Measurements from ENCODE around the gene ABCB6. TPM values are rescaled to one million over a fixed set of nuclear protein-coding genes. Genes with fewer than 3 reads are reported as not detected.

The ABCB6 gene
- total RNA-seq, 2 donors from 2014 or later = 9.3 to 12.1 TPM

GRCh38 chr2:219218217-219218731 lies 484 bp downstream of the ABCB6 start:
- H3K36me3 ChIP-seq = peaks cover 65% of the 10 kb centered on the region
- no peaks in the 10 kb centered on the region for H3K9me3 ChIP-seq
- peak; percentile 80 for DNase-seq (ENCODE audit: low spot score)
- H3K4me1 ChIP-seq = peaks cover 0 to 37% of the 10 kb centered on the region in 2 donors
- H3K4me3 ChIP-seq = peak overlapping the region; percentile 41 to 63
- no peaks in the 10 kb centered on the region for H3K27me3 ChIP-seq
- no peak for TF ChIP-seq CTCF (IDR thresholded peaks at IDR 0.05)
- H3K27ac ChIP-seq = peak overlapping the region; percentile 90 to 96

- Histone ChIP-seq H3K4me1 (peaks cover 0 to 37% of the 10 kb centered on the region in 2 donors), H3K27ac (peak overlapping the region; percentile 90 to 96)
Observed at GRCh38 chr2:219216535-219216915, 2.2 kb downstream of the ABCB6 start.

GRCh38 chr2:219215871-219216534 lies 2.8 kb downstream of the ABCB6 start:
- Histone ChIP-seq H3K36me3 (peaks cover 53% of the 10 kb centered on the region), H3K27me3 (no peaks in the 10 kb centered on the region), H3K9me3 (no peaks in the 10 kb centered on the region), H3K4me1 (peaks cover 0 to 37% of the 10 kb centered on the region in 2 donors), H3K4me3 (no peak overlapping the region), H3K27ac (peak overlapping the region in 1 of 2 donors; percentile 90)
- DNase-seq (ENCODE audit: low spot score) = no peak
- no peak for TF ChIP-seq CTCF (IDR thresholded peaks at IDR 0.05)

More at GRCh38 chr2:219216535-219216915, 2.2 kb downstream of the ABCB6 start:
- no peak for DNase-seq (ENCODE audit: low spot score)
- TF ChIP-seq CTCF (IDR thresholded peaks at IDR 0.05) = no peak
- no peaks in the 10 kb centered on the region for H3K9me3 ChIP-seq
- H3K27me3 ChIP-seq = no peaks in the 10 kb centered on the region
- no peak overlapping the region for H3K4me3 ChIP-seq
- peaks cover 58% of the 10 kb centered on the region for H3K36me3 ChIP-seq

GRCh38 chr2:219214786-219215185 lies 4.0 kb downstream of the ABCB6 start:
- Histone ChIP-seq H3K27ac (no peak overlapping the region), H3K4me3 (no peak overlapping the region), H3K36me3 (peaks cover 40% of the 10 kb centered on the region), H3K9me3 (no peaks in the 10 kb centered on the region), H3K4me1 (peaks cover 0 to 35% of the 10 kb centered on the region in 2 donors), H3K27me3 (no peaks in the 10 kb centered on the region)
- TF ChIP-seq CTCF (IDR thresholded peaks at IDR 0.05) = no peak
- no peak for DNase-seq (ENCODE audit: low spot score)

- TF ChIP-seq CTCF (IDR thresholded peaks at IDR 0.05) = no peak
- no peaks in the 10 kb centered on the region for H3K27me3 ChIP-seq
- peaks cover 39% of the 10 kb centered on the region for H3K36me3 ChIP-seq
- DNase-seq (ENCODE audit: low spot score) = no peak
- H3K27ac ChIP-seq = no peak overlapping the region
- H3K9me3 ChIP-seq = no peaks in the 10 kb centered on the region
- H3K4me1 ChIP-seq = peaks cover 0 to 29% of the 10 kb centered on the region in 2 donors
- no peak overlapping the region for H3K4me3 ChIP-seq
Observed at GRCh38 chr2:219214141-219214540, 4.6 kb downstream of the ABCB6 start.
